Activated CD4-positive, alpha-beta T cell treated with anti-CD3 and anti-CD28 coated beads for 1 hour (primary cell): ENCODE data around the gene CLDN9.

Experiments
- DNase-seq: peaks from one replicate; pipeline ENCODE4 v3.0.0-alpha.2; 2020

CLDN9 gene

GRCh38 chr16:2996298-2996697 is 16.4 kb upstream of the CLDN9 start:
- no peak for DNase-seq

- no peak for DNase-seq
These were observed 12.8 kb upstream of the CLDN9 start for GRCh38 chr16:2999929-3000328.

GRCh38 chr16:3000540-3000939 is 12.2 kb upstream of the CLDN9 start:
- no peak for DNase-seq

GRCh38 chr16:3001316-3001715 is 11.4 kb upstream of the CLDN9 start:
- DNase-seq = no peak

- DNase-seq = peak; percentile 95
These were observed 9.0 kb upstream of the CLDN9 start for GRCh38 chr16:3003582-3004270.

GRCh38 chr16:3004319-3004718 is 8.4 kb upstream of the CLDN9 start:
- DNase-seq = no peak

- no peak for DNase-seq
These were observed 7.9 kb upstream of the CLDN9 start for GRCh38 chr16:3004781-3005284.

GRCh38 chr16:3007059-3007956 is 5.4 kb upstream of the CLDN9 start:
- DNase-seq = no peak

- no peak for DNase-seq
These were observed 4.6 kb upstream of the CLDN9 start for GRCh38 chr16:3007957-3008689.

- DNase-seq = no peak
These were observed 4.1 kb upstream of the CLDN9 start for GRCh38 chr16:3008690-3009037.

- no peak for DNase-seq
These were observed 2.9 kb upstream of the CLDN9 start for GRCh38 chr16:3009568-3010390.

GRCh38 chr16:3010510-3010909 is 2.2 kb upstream of the CLDN9 start:
- no peak for DNase-seq

GRCh38 chr16:3012246-3012645 is 477 bp upstream of the CLDN9 start:
- DNase-seq = no peak

GRCh38 chr16:3013491-3013951 is 798 bp downstream of the CLDN9 start:
- no peak for DNase-seq

GRCh38 chr16:3013998-3014690 is 1.4 kb downstream of the CLDN9 start:
- no peak for DNase-seq

- no peak for DNase-seq
These were observed 2.2 kb downstream of the CLDN9 start for GRCh38 chr16:3014971-3015370.

GRCh38 chr16:3015865-3016521 is 3.3 kb downstream of the CLDN9 start:
- DNase-seq = no peak

- DNase-seq = no peak
These were observed 4.6 kb downstream of the CLDN9 start for GRCh38 chr16:3017344-3017743.

- no peak for DNase-seq
These were observed 5.2 kb downstream of the CLDN9 start, which contains the start of gene CLDN6 for GRCh38 chr16:3017794-3018506. CLDN6 (minus strand) TSS chr16:3018183; CDS start chr16:3016021, 2,162 bp downstream.

GRCh38 chr16:3019594-3020246 is 7.0 kb downstream of the CLDN9 start:
- DNase-seq = no peak
